Liver (tissue), 9 donors: ENCODE results near the gene RNF157. TPM values are rescaled to one million over a fixed set of nuclear protein-coding genes. Genes with fewer than 3 reads are reported as not detected.

Source experiments
- DNase-seq: peaks from one replicate; pipeline ENCODE4 v3.0.0-alpha.2; 2017; ENCODE audit warnings: low spot score
- H3K27ac ChIP-seq, 2 donors: one replicate each; pipeline ENCODE4 v1.7.0; 2013; ENCODE audit warnings: inconsistent platforms in 2 of 2, low read length in 2 of 2, control low read depth in 1 of 2, low read depth in 1 of 2, mild to moderate bottlenecking in 1 of 2
- H3K27me3 ChIP-seq, 4 donors: one replicate each; pipeline versions ENCODE4 v1.6.1 to v1.7.0; 2013; ENCODE audit warnings: low read length in 3 of 4, inconsistent platforms in 1 of 4, mild to moderate bottlenecking in 1 of 4, moderate library complexity in 1 of 4; ENCODE audit not compliant: control insufficient read depth in 4 of 4, insufficient read depth in 4 of 4
- H3K36me3 ChIP-seq, 4 donors: one replicate each; pipeline versions ENCODE4 v1.6.1 to v1.7.0; 2013; ENCODE audit warnings: low read length in 3 of 4, mild to moderate bottlenecking in 3 of 4, low read depth in 1 of 4, moderate library complexity in 1 of 4; ENCODE audit not compliant: control insufficient read depth in 4 of 4, insufficient read depth in 3 of 4
- H3K4me1 ChIP-seq, 4 donors: one replicate each; pipeline versions ENCODE4 v1.6.1 to v1.7.0; 2013; ENCODE audit warnings: low read length in 3 of 4, mild to moderate bottlenecking in 3 of 4, moderate library complexity in 1 of 4; ENCODE audit not compliant: control insufficient read depth in 4 of 4, insufficient read depth in 4 of 4
- H3K4me3 ChIP-seq, 3 donors: one replicate each; pipeline versions ENCODE4 v1.6.1 to v1.7.0; 2013; ENCODE audit warnings: low read length in 3 of 3, control low read depth in 1 of 3, low read depth in 1 of 3, mild to moderate bottlenecking in 1 of 3
- H3K9ac ChIP-seq, 2 donors: one replicate each; pipeline ENCODE4 v1.7.0; 2013; ENCODE audit warnings: low read length in 2 of 2, mild to moderate bottlenecking in 2 of 2, moderate library complexity in 2 of 2, control low read depth in 1 of 2, low read depth in 1 of 2
- H3K9me3 ChIP-seq, 4 donors: one replicate each; pipeline versions ENCODE4 v1.6.1 to v1.7.0; 2013; ENCODE audit warnings: low read length in 3 of 4; ENCODE audit not compliant: control insufficient read depth in 4 of 4
- CTCF ChIP-seq: fragments of 150-350 bp; IDR thresholded peaks from 2 replicates; pipeline ENCODE4 v1.5.1; 2017; ENCODE audit warnings: improper control_type of control experiment, low read depth, low read length; ENCODE audit not compliant: missing input control
- EGR1 ChIP-seq, 2 donors: IDR thresholded peaks; 2 replicates each; pipeline ENCODE4 v1.6.1; 2016 to 2018; ENCODE audit warnings: antibody characterized with exemption in 2 of 2, low read depth in 2 of 2
- FOXA1 ChIP-seq: IDR thresholded peaks from 2 replicates; pipeline ENCODE4 v1.6.1; 2016; ENCODE audit warnings: antibody characterized with exemption
- GABPA ChIP-seq, 2 donors: IDR thresholded peaks in 1 of 2; conservative IDR thresholded peaks in 1 of 2; 2 replicates each; pipeline ENCODE4 v1.6.1; 2016; ENCODE audit warnings: antibody characterized with exemption in 2 of 2, mild to moderate bottlenecking in 1 of 2, moderate library complexity in 1 of 2
- NR2F2 ChIP-seq: IDR thresholded peaks from 2 replicates; pipeline ENCODE4 v1.6.1; 2016; ENCODE audit warnings: antibody characterized with exemption
- RAD21 ChIP-seq, 2 donors: IDR thresholded peaks; 2 replicates each; pipeline ENCODE4 v1.6.1; 2016; ENCODE audit warnings: antibody characterized with exemption in 2 of 2, mild to moderate bottlenecking in 2 of 2
- RXRA ChIP-seq, 2 donors: IDR thresholded peaks; 2 replicates each; pipeline ENCODE4 v1.6.1; 2017 to 2018; ENCODE audit warnings: antibody characterized with exemption in 2 of 2, mild to moderate bottlenecking in 1 of 2
- YY1 ChIP-seq: IDR thresholded peaks from 2 replicates; pipeline ENCODE4 v1.6.1; 2016; ENCODE audit warnings: antibody characterized with exemption, mild to moderate bottlenecking
- WGBS: extraction: QIAGEN DNeasy Blood & Tissue Kit; methylation state at CpG from one replicate; pipeline ENCODE4 v1.1.7; 2013; 5-methylcytosine and 5-hydroxymethylcytosine counted together
- polyA plus RNA-seq, 2 donors: library from polyadenylated mRNA; stranded (reverse) in 1 of 2; unstranded in 1 of 2; fragments of 200-250 nt in 1 of 2; fragments of >200 nt in 1 of 2; fragmentation: Nextera tagmentation in 1 of 2; extraction: Ambion mirVana in 1 of 2; gene quantifications; one replicate each; pipeline versions ENCODE4 v1.2.1 to v1.2.3, GENCODE V29; 2013 to 2015
- total RNA-seq, 2 donors: library from RNA; depleted of rRNA; stranded (reverse); fragments of >200 nt; gene quantifications; one replicate each; pipeline ENCODE4 v1.2.3, GENCODE V29; 2014
- TF ChIP-seq, protein P1 (sequence below): IDR thresholded peaks from 2 replicates; pipeline ENCODE4 v1.6.1; 2016; ENCODE audit warnings: antibody characterized with exemption
- donor health status: healthy.
- donor health status: healthy.
- donor health status: healthy.
- donor health status: healthy.
- donor health status: healthy.

RNF157 gene
- total and polyA plus RNA-seq, 4 donors, result 0.42 to 2.9 (median 0.66) TPM

GRCh38 chr17:76276461-76277299 is 36.4 kb upstream of the RNF157 start:
- H3K4me1 ChIP-seq, result peaks cover 2 to 16% (median 6%) of the 10 kb centered on the region in 4 donors
- no peak overlapping the region for H3K9ac ChIP-seq
- no peak overlapping the region for H3K27ac ChIP-seq
- H3K4me3 ChIP-seq, result no peak overlapping the region
- no peaks in the 10 kb centered on the region for H3K9me3 ChIP-seq
- no peak for DNase-seq
- H3K27me3 ChIP-seq, result no peaks in the 10 kb centered on the region
- WGBS, result 96% methylated on average over 19 of the region's 19 CpGs
- TF ChIP-seq EGR1 (IDR thresholded peaks at IDR 0.05; ENCODE audit: low read depth in 2 of 2) (no peak), FOXA1 (no peak)
- H3K36me3 ChIP-seq, result peaks cover 0 to 1% (median 0%) of the 10 kb centered on the region in 4 donors

DNA sequence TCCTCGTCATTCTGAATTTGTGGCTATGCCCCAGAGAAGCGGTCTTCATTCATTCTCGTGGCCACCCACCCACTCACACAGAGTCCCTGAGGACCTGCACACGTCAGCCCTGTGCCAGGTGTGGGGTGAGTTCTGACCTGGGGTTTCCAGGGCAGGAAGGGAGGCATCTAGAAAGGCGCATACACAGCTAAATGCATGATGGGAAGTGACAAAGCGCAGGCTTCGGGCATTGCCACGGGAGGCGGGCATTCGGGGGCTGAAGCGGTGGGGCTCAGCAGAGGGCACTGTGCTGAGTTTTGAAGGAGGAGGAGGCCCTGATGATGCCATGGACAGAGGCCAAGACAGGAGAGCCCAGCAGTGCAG is 35.8 kb upstream of the RNF157 start:
- no peak for TF ChIP-seq RXRA (IDR thresholded peaks at IDR 0.05)
- TF ChIP-seq YY1, result no peak
- no peak for TF ChIP-seq NR2F2
- TF ChIP-seq RAD21 (IDR thresholded peaks at IDR 0.05), result no peak
- TF ChIP-seq CTCF, result no peak
- no peak for TF ChIP-seq GABPA (IDR thresholded peaks at IDR 0.05 in 1 of 2, conservative IDR thresholded peaks at IDR 0.05 in 1 of 2)
- TF ChIP-seq EGR1 (IDR thresholded peaks at IDR 0.05; ENCODE audit: low read depth in 2 of 2), result no peak
- 88% methylated on average over 11 of the region's 11 CpGs for WGBS
- DNase-seq, result no peak
- no peak overlapping the region for H3K27ac ChIP-seq
- H3K36me3 ChIP-seq, result peaks cover 0 to 1% (median 0%) of the 10 kb centered on the region in 4 donors
- H3K4me3 ChIP-seq, result no peak overlapping the region
- H3K9ac ChIP-seq, result no peak overlapping the region
- H3K27me3 ChIP-seq, result no peaks in the 10 kb centered on the region
- peaks cover 7 to 15% (median 10%) of the 10 kb centered on the region in 4 donors for H3K4me1 ChIP-seq
- H3K9me3 ChIP-seq, result no peaks in the 10 kb centered on the region

DNA sequence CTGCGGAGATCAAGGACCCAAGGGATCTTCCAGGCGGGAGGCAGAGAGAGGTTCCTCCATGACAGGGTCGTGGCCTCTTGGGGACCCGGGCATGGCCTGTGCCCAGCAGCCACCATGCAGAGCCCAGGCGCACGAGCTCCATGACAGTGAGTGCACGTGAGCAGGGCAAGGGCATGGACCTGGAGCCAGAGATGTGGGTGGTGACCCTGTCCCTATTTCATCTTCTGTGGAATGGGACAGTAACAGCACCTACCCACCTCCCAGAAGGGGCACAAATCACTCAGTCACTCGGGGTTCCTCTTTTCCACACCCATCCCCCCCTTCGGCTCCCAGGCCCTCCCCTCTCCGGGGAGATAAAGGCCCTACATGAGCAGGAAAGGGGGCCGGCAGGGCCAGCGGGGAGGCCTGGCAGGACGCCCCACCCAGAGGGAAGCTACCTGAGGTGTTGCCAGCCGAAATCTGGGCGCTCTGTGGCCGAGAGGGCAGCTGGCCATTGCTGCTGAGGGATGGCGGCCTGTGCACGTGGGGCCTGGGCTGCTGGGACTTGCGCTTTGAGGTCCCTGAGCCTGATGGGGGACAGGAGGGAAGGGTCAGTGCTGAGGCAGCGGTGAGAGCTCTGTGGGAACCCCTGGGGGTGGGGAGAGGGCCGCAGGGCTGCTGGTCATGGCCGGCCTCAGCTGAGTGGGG is 35.2 kb upstream of the RNF157 start:
- Histone ChIP-seq H3K36me3 (peaks cover 0 to 1% (median 0%) of the 10 kb centered on the region in 4 donors), H3K4me1 (peaks cover 7 to 18% (median 14%) of the 10 kb centered on the region in 4 donors), H3K4me3 (no peak overlapping the region), H3K27me3 (no peaks in the 10 kb centered on the region), H3K27ac (no peak overlapping the region), H3K9ac (no peak overlapping the region), H3K9me3 (no peaks in the 10 kb centered on the region)
- TF ChIP-seq RAD21 (IDR thresholded peaks at IDR 0.05), result no peak
- TF ChIP-seq, protein P1, sequence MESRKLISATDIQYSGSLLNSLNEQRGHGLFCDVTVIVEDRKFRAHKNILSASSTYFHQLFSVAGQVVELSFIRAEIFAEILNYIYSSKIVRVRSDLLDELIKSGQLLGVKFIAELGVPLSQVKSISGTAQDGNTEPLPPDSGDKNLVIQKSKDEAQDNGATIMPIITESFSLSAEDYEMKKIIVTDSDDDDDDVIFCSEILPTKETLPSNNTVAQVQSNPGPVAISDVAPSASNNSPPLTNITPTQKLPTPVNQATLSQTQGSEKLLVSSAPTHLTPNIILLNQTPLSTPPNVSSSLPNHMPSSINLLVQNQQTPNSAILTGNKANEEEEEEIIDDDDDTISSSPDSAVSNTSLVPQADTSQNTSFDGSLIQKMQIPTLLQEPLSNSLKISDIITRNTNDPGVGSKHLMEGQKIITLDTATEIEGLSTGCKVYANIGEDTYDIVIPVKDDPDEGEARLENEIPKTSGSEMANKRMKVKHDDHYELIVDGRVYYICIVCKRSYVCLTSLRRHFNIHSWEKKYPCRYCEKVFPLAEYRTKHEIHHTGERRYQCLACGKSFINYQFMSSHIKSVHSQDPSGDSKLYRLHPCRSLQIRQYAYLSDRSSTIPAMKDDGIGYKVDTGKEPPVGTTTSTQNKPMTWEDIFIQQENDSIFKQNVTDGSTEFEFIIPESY, result no peak
- 94% methylated on average over 22 of the region's 22 CpGs for WGBS
- DNase-seq, result no peak
